HCT116 (cell line): Measurements from ENCODE around the gene DDX55.

Source experiments
- CBX3 ChIP-seq: IDR thresholded peaks from 2 replicates; pipeline ENCODE4 v1.6.1; 2012; ENCODE audit warnings: low read depth
- EZH2 ChIP-seq: fragments of 200-600 bp; sonication (generic); IDR thresholded peaks from 2 replicates; pipeline ENCODE4 v1.6.1; 2017; ENCODE audit warnings: antibody characterized with exemption, mixed run types
- MAX ChIP-seq: IDR thresholded peaks from 2 replicates; pipeline ENCODE4 v1.6.1; 2012
- POLR2A ChIP-seq: IDR thresholded peaks from 2 replicates; pipeline ENCODE4 v1.7.0; 2011; ENCODE audit warnings: borderline replicate concordance; ENCODE audit not compliant: insufficient read depth, insufficient read length; ENCODE audit errors: extremely low read depth
- POLR2AphosphoS5 ChIP-seq: IDR thresholded peaks from 2 replicates; pipeline ENCODE4 v1.6.1; 2011; ENCODE audit warnings: mild to moderate bottlenecking, low read depth, low read length, moderate library complexity
- YY1 ChIP-seq: IDR thresholded peaks from 2 replicates; pipeline ENCODE4 v1.6.1; 2011; ENCODE audit warnings: low read length, low read depth, moderate library complexity, mild to moderate bottlenecking; ENCODE audit not compliant: insufficient replicate concordance; ENCODE audit errors: extremely low read depth
- ZFX ChIP-seq: fragments of 450-650 bp; IDR thresholded peaks from 2 replicates; pipeline ENCODE4 v1.6.1; 2017
- ZNF274 ChIP-seq: fragments of 200-500 bp; sonication (Bioruptor generic); IDR thresholded peaks from 2 replicates; pipeline ENCODE4 v1.6.1; 2014; ENCODE audit warnings: mild to moderate bottlenecking, low read depth, low read length, inconsistent platforms
- TF ChIP-seq, protein P1 (sequence below), 3 experiments: fragments of 200-600 bp in 1 of 3; sonication (generic) in 1 of 3; IDR thresholded peaks in 2 of 3; conservative IDR thresholded peaks in 1 of 3; 2 replicates each; pipeline ENCODE4 v1.5.1; 2012 to 2017; ENCODE audit warnings: low read depth in 2 of 3, low read length in 2 of 3, antibody characterized with exemption in 1 of 3, borderline replicate concordance in 1 of 3, control low read depth in 1 of 3, mild to moderate bottlenecking in 1 of 3, mixed read lengths in 1 of 3, mixed run types in 1 of 3, moderate library complexity in 1 of 3; ENCODE audit not compliant: insufficient read depth in 1 of 3

GRCh38 chr12:123648401-123648800 lies 46.5 kb downstream of the DDX55 start:
- TF ChIP-seq EZH2 (no peak), ZFX (no peak), CBX3 (no peak), ZNF274 (no peak), YY1 (no peak), POLR2AphosphoS5 (no peak), MAX (no peak), POLR2A (no peak)
- TF ChIP-seq, protein P1, sequence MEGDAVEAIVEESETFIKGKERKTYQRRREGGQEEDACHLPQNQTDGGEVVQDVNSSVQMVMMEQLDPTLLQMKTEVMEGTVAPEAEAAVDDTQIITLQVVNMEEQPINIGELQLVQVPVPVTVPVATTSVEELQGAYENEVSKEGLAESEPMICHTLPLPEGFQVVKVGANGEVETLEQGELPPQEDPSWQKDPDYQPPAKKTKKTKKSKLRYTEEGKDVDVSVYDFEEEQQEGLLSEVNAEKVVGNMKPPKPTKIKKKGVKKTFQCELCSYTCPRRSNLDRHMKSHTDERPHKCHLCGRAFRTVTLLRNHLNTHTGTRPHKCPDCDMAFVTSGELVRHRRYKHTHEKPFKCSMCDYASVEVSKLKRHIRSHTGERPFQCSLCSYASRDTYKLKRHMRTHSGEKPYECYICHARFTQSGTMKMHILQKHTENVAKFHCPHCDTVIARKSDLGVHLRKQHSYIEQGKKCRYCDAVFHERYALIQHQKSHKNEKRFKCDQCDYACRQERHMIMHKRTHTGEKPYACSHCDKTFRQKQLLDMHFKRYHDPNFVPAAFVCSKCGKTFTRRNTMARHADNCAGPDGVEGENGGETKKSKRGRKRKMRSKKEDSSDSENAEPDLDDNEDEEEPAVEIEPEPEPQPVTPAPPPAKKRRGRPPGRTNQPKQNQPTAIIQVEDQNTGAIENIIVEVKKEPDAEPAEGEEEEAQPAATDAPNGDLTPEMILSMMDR (IDR thresholded peaks at IDR 0.05 in 2 of 3, conservative IDR thresholded peaks at IDR 0.05 in 1 of 3; ENCODE audit: borderline replicate concordance in 1 of 3, insufficient read depth in 1 of 3, low read depth in 2 of 3, low read length in 2 of 3): no peak
